AG09319 (cell line): Measurements from ENCODE around the gene CALHM4.

ENCODE experiments used
- DNase-seq: peaks from one replicate; pipeline ENCODE4 v3.0.0-alpha.2; 2010; ENCODE audit warnings: low read depth; ENCODE audit errors: extremely low read depth
- TF ChIP-seq, protein P1 (sequence below): IDR thresholded peaks from 2 replicates; pipeline ENCODE4 v1.5.1; 2011; ENCODE audit warnings: low read depth, mild to moderate bottlenecking, inconsistent platforms, low read length, moderate library complexity

The CALHM4 gene

DNA sequence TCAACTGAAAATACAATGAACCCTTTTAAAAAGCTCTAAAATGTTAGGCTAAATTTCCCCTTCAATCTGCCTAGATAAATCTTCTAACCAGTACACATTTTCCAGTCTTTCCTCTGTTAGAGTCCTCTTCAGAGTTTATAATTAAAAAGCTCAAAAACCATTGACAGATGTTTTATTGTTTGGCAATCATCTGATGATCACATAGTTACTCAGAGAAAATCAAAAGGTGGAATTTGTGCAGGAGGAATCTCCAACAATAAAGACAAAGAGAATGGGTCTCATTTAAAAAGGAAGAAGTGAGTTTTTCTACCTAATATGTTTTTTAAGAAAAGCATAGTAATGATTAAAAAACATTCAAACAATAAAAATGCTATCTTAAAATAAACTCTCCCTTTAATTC, 11.1 kb upstream of the CALHM4 start:
- TF ChIP-seq, protein P1, sequence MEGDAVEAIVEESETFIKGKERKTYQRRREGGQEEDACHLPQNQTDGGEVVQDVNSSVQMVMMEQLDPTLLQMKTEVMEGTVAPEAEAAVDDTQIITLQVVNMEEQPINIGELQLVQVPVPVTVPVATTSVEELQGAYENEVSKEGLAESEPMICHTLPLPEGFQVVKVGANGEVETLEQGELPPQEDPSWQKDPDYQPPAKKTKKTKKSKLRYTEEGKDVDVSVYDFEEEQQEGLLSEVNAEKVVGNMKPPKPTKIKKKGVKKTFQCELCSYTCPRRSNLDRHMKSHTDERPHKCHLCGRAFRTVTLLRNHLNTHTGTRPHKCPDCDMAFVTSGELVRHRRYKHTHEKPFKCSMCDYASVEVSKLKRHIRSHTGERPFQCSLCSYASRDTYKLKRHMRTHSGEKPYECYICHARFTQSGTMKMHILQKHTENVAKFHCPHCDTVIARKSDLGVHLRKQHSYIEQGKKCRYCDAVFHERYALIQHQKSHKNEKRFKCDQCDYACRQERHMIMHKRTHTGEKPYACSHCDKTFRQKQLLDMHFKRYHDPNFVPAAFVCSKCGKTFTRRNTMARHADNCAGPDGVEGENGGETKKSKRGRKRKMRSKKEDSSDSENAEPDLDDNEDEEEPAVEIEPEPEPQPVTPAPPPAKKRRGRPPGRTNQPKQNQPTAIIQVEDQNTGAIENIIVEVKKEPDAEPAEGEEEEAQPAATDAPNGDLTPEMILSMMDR, result no peak
- DNase-seq, result no peak

GRCh38 chr6:116543149-116543548, 10.4 kb upstream of the CALHM4 start:
- TF ChIP-seq, protein P1, result no peak

DNA sequence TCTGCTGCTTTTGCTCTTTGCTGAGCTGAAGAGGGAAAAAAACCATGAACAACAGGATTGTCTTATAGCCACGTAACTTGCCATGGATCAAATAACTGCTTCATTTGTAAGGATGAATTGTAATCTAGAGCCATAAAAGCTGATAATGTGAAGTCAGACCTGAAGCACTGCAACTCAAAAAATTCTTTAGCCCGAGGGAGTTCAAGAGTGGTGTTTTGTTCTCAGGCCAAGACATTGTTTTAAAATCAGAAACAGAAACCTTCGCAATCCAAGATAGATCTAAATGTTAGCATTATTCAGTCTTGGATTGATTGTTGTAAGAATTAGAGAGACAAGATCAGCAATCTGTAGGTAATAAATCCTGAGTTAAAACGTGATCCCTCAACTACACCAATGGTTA, 7.9 kb upstream of the CALHM4 start, which contains the start of gene TRAPPC3L:
Gene TRAPPC3L (minus strand): TSS at position 34 of the 400 bp plus-strand sequence. CDS start 170 bp downstream, outside the sequence.
- no peak for DNase-seq
- TF ChIP-seq, protein P1, result no peak

More at GRCh38 chr6:116543149-116543548, 10.4 kb upstream of the CALHM4 start:
- DNase-seq, result no peak

GRCh38 chr6:116547358-116547757, 6.2 kb upstream of the CALHM4 start:
- TF ChIP-seq, protein P1, result no peak

GRCh38 chr6:116550796-116551195, 2.8 kb upstream of the CALHM4 start:
- TF ChIP-seq, protein P1, result no peak
- DNase-seq, result no peak

More at GRCh38 chr6:116547358-116547757, 6.2 kb upstream of the CALHM4 start:
- no peak for DNase-seq

DNA sequence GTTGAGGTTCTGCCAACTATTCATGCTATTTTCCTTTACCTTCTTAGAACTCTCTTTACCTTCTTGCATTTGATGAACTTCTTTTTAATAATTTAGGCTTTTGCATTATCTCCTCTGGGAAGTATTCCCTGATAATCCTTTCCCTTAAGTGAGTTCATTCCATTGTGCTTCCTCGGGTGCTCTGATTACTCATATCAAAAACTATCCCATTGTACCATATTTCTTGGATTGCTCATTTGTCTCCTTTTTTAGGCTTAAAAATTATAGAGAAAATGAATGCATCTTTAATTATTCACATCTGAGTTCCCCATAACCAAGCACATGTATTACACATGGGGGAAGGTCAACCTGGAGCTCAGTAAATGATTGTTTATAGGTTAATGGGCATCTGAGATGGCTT, 2.5 kb downstream of the CALHM4 start:
- TF ChIP-seq, protein P1, result no peak
- DNase-seq, result no peak

DNA sequence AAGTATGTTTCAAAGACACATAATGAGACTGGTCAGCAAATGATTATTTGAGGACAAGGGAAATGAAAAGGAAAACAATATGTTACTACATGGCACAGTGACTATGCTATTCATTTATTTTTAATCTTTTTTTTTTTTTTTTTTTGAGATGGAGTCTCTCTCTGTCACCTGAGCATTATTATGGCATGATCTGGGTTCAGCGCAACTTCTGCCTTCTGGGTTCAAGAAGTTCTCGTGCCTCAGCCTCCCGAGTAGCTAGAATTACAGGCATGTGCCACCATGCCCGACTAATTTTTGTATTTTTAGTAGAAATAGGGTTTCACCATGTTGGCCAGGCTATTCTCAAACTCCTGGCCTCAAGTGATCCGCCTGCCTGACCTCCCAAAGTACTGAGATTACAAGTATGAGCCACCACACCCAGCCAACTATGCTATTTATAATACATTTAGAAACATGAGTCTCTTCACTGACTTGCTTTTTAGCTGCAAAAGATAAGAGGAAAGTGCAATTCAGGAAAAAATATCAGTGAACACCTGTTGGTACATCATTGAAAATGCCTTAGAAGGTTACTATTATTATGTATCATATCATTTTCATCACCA, 3.4 kb downstream of the CALHM4 start:
- no peak for DNase-seq
- TF ChIP-seq, protein P1, result no peak
